ENCODE results near the gene FGD4. TPM values are rescaled to one million over a fixed set of nuclear protein-coding genes. Genes with fewer than 3 reads are reported as not detected.
A peak's percentile ranks its signal among the peaks of the same experiment; 100 is the strongest.

FGD4 gene
- total RNA-seq, 4 donors from 2014 or later, result 22.1 to 56.7 (median 38.0) TPM

DNA sequence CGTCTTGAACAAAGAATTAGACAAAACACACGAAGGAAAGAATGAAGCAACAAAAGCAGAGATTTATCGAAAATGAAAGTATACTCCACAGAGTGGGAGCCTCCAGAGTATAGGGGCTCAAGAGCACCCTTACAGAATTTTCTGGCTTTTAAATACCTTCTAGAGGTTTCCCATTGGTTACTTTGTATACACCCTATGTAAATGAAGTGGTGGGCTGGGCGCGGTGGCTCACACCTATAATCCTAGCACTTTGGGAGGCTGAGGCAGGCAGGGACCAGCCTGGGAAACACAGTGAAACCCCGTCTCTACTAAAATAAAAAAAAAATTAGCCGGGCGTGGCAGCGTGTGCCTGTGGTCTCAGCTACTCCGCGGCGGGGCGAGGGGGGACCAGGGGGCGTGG lies 266.7 kb downstream of the FGD4 start:
- Histone ChIP-seq H3K9me3 (peaks cover 0 to 3% (median 0%) of the 10 kb centered on the region in 3 donors), H3K27me3 (no peaks in the 10 kb centered on the region), H3K4me3 (no peak overlapping the region), H3K4me1 (peaks cover 0 to under 1% (median 0%) of the 10 kb centered on the region in 3 donors), H3K27ac (no peak overlapping the region), H3K36me3 (no peaks in the 10 kb centered on the region)
- TF ChIP-seq POLR2AphosphoS5 (IDR thresholded peaks at IDR 0.05) (no peak), EP300 (IDR thresholded peaks at IDR 0.05) (no peak), POLR2A (IDR thresholded peaks at IDR 0.05) (no peak)
- TF ChIP-seq, protein P1, sequence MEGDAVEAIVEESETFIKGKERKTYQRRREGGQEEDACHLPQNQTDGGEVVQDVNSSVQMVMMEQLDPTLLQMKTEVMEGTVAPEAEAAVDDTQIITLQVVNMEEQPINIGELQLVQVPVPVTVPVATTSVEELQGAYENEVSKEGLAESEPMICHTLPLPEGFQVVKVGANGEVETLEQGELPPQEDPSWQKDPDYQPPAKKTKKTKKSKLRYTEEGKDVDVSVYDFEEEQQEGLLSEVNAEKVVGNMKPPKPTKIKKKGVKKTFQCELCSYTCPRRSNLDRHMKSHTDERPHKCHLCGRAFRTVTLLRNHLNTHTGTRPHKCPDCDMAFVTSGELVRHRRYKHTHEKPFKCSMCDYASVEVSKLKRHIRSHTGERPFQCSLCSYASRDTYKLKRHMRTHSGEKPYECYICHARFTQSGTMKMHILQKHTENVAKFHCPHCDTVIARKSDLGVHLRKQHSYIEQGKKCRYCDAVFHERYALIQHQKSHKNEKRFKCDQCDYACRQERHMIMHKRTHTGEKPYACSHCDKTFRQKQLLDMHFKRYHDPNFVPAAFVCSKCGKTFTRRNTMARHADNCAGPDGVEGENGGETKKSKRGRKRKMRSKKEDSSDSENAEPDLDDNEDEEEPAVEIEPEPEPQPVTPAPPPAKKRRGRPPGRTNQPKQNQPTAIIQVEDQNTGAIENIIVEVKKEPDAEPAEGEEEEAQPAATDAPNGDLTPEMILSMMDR (IDR thresholded peaks at IDR 0.05), result no peak
- ATAC-seq, result no peak
- 61 to 79% methylated on average over 3 to 5 of the region's 14 CpGs for WGBS, 2 donors (ENCODE audit: low coverage in 1 of 2)

DNA sequence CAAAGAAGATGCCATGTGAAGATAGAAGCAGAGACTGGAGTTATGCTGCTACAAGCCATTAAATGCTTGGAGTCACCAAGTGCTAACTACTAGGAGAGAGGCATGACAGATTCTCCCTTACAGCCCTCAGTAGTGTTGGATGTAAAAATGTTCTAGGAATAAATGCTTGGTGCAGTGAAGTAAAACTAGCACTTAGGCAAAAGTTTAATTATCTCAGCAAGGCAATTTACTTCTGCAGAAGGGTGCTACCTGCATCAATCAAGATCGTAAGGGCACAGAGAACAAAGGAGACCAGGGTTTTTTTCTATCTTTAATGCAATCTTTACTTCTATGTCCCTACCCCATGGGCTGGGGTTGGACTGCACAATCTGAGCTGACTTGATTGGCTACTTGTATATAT lies 270.2 kb downstream of the FGD4 start:
- Histone ChIP-seq H3K4me1 (peaks cover 0 to 10% (median 0%) of the 10 kb centered on the region in 3 donors), H3K27me3 (no peaks in the 10 kb centered on the region), H3K36me3 (no peaks in the 10 kb centered on the region), H3K9me3 (peaks cover 0 to 3% (median 0%) of the 10 kb centered on the region in 3 donors), H3K4me3 (no peak overlapping the region), H3K27ac (no peak overlapping the region)
- TF ChIP-seq POLR2AphosphoS5 (IDR thresholded peaks at IDR 0.05) (no peak), EP300 (IDR thresholded peaks at IDR 0.05) (no peak), POLR2A (IDR thresholded peaks at IDR 0.05) (no peak)
- TF ChIP-seq, protein P1 (IDR thresholded peaks at IDR 0.05), result no peak
- ATAC-seq, result no peak
- WGBS, 2 donors (ENCODE audit: low coverage in 1 of 2), result 100% methylated on average over 1 of the region's 1 CpG

DNA sequence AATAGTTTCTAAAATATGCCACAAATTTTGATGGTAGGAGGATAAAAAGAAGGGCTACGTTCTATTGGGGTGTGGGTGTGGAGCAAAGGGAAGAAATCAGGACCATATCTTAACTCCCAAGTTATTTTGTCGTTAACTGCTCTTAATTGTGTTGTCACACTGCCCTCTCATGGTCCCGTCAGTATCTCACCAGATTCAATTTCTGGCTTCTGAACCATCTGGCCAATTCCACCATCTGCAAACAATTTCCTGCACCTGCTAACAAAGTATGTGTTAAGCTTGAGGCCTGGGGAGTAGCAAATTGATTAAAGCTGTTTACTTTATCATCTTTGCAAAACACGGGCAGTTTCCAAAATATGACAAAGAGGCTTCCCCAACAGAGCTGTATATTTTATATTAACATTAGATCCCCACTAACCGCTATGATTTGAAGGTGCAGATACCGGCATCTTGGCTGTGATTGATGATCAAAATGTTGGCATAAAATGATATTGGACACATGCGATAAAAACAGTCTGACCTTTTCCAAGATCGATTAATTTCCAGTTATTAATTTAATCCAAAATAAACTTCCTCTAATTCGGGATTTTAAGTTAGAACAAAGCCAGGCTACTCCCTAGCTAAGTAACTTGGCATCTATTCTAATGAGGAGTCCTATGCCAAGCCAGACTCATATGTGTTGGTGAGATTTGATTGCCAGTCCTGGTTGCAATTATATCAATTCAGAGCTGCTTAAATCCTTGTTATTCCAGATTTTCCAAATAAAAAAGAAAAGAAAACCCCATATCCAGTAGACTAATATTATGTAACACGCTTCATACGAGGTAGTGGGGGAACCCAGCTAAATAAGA lies 272.8 kb downstream of the FGD4 start:
- Histone ChIP-seq H3K4me3 (no peak overlapping the region), H3K27ac (no peak overlapping the region), H3K9me3 (peaks cover 0 to 3% (median 0%) of the 10 kb centered on the region in 3 donors), H3K27me3 (no peaks in the 10 kb centered on the region), H3K36me3 (no peaks in the 10 kb centered on the region), H3K4me1 (peaks cover 0 to 10% (median 0%) of the 10 kb centered on the region in 3 donors)
- TF ChIP-seq EP300 (IDR thresholded peaks at IDR 0.05), result no peak
- no peak for TF ChIP-seq POLR2A (IDR thresholded peaks at IDR 0.05)
- TF ChIP-seq, protein P1 (IDR thresholded peaks at IDR 0.05), result peak in 3 of 4 experiments; percentile 59 to 66 (median 65)
- peak; percentile 38 for TF ChIP-seq POLR2AphosphoS5 (IDR thresholded peaks at IDR 0.05)
- 6 to 21% methylated on average over 9 to 11 of the region's 11 CpGs for WGBS, 2 donors (ENCODE audit: low coverage in 1 of 2)
- ATAC-seq, result peak; percentile 81

DNA sequence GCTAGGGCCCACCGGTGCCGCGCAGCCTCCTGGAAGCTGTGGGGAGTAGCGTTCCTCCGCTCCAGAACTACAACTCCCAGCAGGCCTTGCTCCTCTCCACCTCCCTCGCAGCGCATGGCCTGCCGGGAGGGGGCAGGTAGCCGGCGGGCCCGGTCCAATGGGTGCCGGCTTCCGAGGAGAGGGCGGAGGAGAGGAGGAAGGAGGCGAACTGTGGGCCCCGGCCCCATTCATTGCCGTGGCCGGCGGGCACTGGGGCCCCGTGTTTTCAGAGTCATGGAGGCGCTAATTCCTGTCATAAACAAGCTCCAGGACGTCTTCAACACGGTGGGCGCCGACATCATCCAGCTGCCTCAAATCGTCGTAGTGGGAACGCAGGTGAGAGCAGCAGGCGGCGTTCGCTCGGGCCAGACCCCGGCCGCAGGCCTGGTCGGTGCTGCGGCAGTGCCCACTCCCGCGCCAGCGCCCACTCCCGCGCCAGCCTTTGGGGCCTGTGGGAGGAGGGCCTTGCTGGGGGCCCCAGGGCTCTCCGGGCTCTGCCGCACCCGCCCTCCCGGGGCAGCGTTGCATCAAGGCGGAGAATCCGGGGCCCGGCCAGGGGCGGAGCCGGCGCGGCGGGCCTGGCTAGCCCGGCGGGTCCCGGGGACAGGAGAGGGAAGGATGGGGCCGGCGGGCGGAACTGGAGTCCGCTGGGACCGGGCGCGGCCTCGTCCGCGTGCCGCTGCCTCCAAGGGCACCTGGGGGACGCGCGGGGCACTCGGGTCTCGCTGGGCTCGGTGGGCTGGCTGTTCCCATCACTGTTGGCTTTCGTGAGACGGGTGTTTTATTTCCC lies 279.9 kb downstream of the FGD4 start, which contains the start of gene DNM1L:
DNM1L (plus strand) TSS at position 211 of the 829 bp plus-strand sequence; CDS start at position 274, 63 bp downstream.
- H3K4me3 ChIP-seq, result peak within 1 kb of the TSS; percentile 58 to 97
- TF ChIP-seq POLR2AphosphoS5 (IDR thresholded peaks at IDR 0.05), result peak; percentile 78
- TF ChIP-seq EP300 (IDR thresholded peaks at IDR 0.05), result no peak
- TF ChIP-seq, protein P1 (IDR thresholded peaks at IDR 0.05), result peak in 3 of 4 experiments; percentile 9 to 31 (median 31)
- peak; percentile 67 for TF ChIP-seq POLR2A (IDR thresholded peaks at IDR 0.05)
- H3K9me3 ChIP-seq, result no peaks in the 10 kb centered on the region
- WGBS, 2 donors (ENCODE audit: low coverage in 1 of 2), result 0% methylated on average over 9 of the region's 76 CpGs; no CpG with 5 or more reads in 1 of the 2 donors
- no peaks in the 10 kb centered on the region for H3K27me3 ChIP-seq
- no peaks in the 10 kb centered on the region for H3K36me3 ChIP-seq
- ATAC-seq, result peak; percentile 98
- peaks cover 0 to 41% (median 0%) of the 10 kb centered on the region in 3 donors for H3K4me1 ChIP-seq
- H3K27ac ChIP-seq, result peak within 1 kb of the TSS; percentile 70 to 97 (median 96)
